Sigmoid colon (tissue), 4 donors: ENCODE data around the gene PIF1.
A peak's percentile ranks its signal among the peaks of the same experiment; 100 is the strongest.

ENCODE experiments used
- POLR2AphosphoS5 ChIP-seq, 4 donors: sonication (generic); formaldehyde crosslinking; IDR thresholded peaks; one replicate each; pipeline ENCODE4 v1.6.1; 2017; ENCODE audit warnings: antibody characterized with exemption in 4 of 4
- TF ChIP-seq, protein P1 (sequence below), 4 experiments: fragments of 450-650 bp in 3 of 4; fragments of 200-600 bp in 1 of 4; IDR thresholded peaks; one replicate each; pipeline ENCODE4 v1.5.1; 2016 to 2019; ENCODE audit warnings: antibody characterized with exemption in 4 of 4, mild to moderate bottlenecking in 3 of 4, moderate library complexity in 2 of 4

DNA sequence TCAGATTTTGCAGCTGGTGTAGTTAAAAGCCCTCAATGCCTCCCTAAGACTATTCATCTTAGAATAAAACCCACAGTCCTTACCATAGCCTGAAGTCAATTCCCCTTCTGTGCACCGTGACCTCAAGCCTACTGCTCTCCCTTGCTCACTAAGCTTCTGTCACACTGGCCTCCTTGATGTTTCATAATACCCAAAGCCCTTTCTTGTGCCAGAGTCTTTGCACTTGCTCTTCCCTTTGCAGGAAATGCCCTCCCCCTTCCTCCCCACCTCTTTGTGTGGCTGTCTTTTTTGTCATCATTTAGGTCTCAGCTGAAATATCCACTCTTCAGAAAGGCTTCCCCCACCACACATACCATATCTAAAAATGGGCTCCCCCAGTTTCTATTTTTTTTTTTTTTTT, 12.1 kb upstream of the PIF1 start:
- TF ChIP-seq, protein P1, sequence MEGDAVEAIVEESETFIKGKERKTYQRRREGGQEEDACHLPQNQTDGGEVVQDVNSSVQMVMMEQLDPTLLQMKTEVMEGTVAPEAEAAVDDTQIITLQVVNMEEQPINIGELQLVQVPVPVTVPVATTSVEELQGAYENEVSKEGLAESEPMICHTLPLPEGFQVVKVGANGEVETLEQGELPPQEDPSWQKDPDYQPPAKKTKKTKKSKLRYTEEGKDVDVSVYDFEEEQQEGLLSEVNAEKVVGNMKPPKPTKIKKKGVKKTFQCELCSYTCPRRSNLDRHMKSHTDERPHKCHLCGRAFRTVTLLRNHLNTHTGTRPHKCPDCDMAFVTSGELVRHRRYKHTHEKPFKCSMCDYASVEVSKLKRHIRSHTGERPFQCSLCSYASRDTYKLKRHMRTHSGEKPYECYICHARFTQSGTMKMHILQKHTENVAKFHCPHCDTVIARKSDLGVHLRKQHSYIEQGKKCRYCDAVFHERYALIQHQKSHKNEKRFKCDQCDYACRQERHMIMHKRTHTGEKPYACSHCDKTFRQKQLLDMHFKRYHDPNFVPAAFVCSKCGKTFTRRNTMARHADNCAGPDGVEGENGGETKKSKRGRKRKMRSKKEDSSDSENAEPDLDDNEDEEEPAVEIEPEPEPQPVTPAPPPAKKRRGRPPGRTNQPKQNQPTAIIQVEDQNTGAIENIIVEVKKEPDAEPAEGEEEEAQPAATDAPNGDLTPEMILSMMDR (IDR thresholded peaks at IDR 0.05): no peak
- peak in 1 of 4 donors; percentile 26 for TF ChIP-seq POLR2AphosphoS5 (IDR thresholded peaks at IDR 0.05)
